ENCODE measurements around the gene ATP13A5. TPM values are rescaled to one million over a fixed set of nuclear protein-coding genes. Genes with fewer than 3 reads are reported as not detected.

The ATP13A5 gene
- total RNA-seq, 1 donor = not detected

DNA sequence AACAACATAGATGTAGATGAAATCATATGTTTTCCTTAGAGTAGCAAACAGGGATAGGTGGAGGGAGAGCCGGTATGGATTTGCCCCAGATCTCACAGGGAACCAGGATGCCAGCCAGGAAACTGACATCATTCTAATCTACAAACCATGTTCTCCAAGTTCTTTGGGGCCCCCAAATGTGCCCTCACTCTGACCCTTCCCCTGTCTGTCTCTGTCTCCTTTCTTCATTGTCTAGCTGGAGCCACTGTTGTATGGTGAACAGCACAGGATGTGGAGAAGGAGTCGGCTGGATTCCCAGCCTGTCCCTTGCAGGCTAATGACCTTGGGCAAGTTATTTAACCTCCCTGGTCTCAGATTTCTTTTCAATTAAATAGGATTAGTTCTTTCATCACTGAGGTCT lies 962 bp downstream of the ATP13A5 start:
- Histone ChIP-seq H4K20me1 (ENCODE audit: insufficient read depth, low read length) (no peaks in the 10 kb centered on the region), H3K4me2 (ENCODE audit: insufficient read depth, low read length) (no peak overlapping the region), H3K79me2 (ENCODE audit: insufficient read depth, low read length) (no peaks in the 10 kb centered on the region), H2AFZ (ENCODE audit: low read length) (no peak overlapping the region), H3K9me3 (ENCODE audit: low read depth, low read length) (no peaks in the 10 kb centered on the region), H3K36me3 (ENCODE audit: insufficient read depth, low read length) (no peaks in the 10 kb centered on the region), H3K4me1 (ENCODE audit: insufficient read depth, low read length) (no peaks in the 10 kb centered on the region), H3K27ac (ENCODE audit: low read depth, low read length) (no peak overlapping the region), H3K4me3 (ENCODE audit: insufficient read depth, low read length) (no peak overlapping the region), H3K27me3 (ENCODE audit: insufficient read depth, low read length) (no peaks in the 10 kb centered on the region)
- TF ChIP-seq, protein P1, sequence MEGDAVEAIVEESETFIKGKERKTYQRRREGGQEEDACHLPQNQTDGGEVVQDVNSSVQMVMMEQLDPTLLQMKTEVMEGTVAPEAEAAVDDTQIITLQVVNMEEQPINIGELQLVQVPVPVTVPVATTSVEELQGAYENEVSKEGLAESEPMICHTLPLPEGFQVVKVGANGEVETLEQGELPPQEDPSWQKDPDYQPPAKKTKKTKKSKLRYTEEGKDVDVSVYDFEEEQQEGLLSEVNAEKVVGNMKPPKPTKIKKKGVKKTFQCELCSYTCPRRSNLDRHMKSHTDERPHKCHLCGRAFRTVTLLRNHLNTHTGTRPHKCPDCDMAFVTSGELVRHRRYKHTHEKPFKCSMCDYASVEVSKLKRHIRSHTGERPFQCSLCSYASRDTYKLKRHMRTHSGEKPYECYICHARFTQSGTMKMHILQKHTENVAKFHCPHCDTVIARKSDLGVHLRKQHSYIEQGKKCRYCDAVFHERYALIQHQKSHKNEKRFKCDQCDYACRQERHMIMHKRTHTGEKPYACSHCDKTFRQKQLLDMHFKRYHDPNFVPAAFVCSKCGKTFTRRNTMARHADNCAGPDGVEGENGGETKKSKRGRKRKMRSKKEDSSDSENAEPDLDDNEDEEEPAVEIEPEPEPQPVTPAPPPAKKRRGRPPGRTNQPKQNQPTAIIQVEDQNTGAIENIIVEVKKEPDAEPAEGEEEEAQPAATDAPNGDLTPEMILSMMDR (IDR thresholded peaks at IDR 0.05; ENCODE audit: extremely low read depth, low read depth, low read length) = no peak
- DNase-seq (ENCODE audit: insufficient read length, low spot score, missing footprints) = no peak

GRCh38 chr3:193375614-193376013 lies 2.9 kb downstream of the ATP13A5 start:
- no peaks in the 10 kb centered on the region for H3K27me3 ChIP-seq (ENCODE audit: insufficient read depth, low read length)
- no peaks in the 10 kb centered on the region for H3K79me2 ChIP-seq (ENCODE audit: insufficient read depth, low read length)
- no peaks in the 10 kb centered on the region for H4K20me1 ChIP-seq (ENCODE audit: insufficient read depth, low read length)
- no peak overlapping the region for H3K4me2 ChIP-seq (ENCODE audit: insufficient read depth, low read length)
- no peak overlapping the region for H3K4me3 ChIP-seq (ENCODE audit: insufficient read depth, low read length)
- no peak overlapping the region for H3K27ac ChIP-seq (ENCODE audit: low read depth, low read length)
- no peaks in the 10 kb centered on the region for H3K36me3 ChIP-seq (ENCODE audit: insufficient read depth, low read length)
- H3K4me1 ChIP-seq (ENCODE audit: insufficient read depth, low read length) = no peaks in the 10 kb centered on the region
- H3K9me3 ChIP-seq (ENCODE audit: low read depth, low read length) = no peaks in the 10 kb centered on the region
- H2AFZ ChIP-seq (ENCODE audit: low read length) = no peak overlapping the region
- no peak for DNase-seq (ENCODE audit: insufficient read length, low spot score, missing footprints)
- TF ChIP-seq, protein P1 (IDR thresholded peaks at IDR 0.05; ENCODE audit: extremely low read depth, low read depth, low read length) = no peak

DNA sequence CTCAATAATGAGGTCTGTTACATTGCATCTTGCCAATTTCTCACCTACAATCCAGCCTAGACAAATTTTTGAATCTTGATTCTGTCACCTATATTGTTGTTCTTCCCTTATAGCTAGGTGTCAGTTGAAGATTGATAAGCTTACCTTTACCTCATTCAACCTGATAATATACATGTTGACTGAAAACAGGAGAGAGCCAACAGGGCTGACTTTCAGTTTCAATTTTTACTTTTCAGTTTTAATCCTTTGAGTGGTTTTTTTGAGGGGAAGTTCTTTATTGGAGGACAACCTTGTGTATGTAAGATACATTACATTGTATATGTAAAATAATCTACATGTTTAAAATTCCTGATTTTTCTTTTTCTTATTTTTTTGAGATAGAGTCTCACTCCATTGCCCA lies 5.8 kb downstream of the ATP13A5 start:
- DNase-seq (ENCODE audit: insufficient read length, low spot score, missing footprints) = no peak

DNA sequence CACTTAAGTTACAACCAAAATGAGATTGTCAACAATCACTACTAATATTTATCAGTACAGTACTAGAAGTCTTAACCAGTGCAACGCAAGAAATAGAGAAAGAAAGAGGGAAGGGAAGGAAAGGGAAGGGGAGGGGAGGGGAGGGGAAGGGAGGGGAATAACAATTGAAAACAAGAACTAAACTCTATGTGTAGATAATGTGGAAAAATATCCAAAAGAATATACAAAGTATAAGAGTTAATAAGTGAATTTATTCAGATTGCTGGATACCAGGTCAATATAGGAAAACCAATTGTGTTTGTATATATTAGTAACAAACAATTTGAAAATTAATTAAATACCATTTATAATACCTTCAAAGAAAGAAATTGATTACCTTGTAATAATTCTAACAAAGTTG lies 10.7 kb downstream of the ATP13A5 start:
- no peak for DNase-seq (ENCODE audit: insufficient read length, low spot score, missing footprints)
- Histone ChIP-seq H3K9me3 (ENCODE audit: low read depth, low read length) (no peaks in the 10 kb centered on the region), H4K20me1 (ENCODE audit: insufficient read depth, low read length) (no peaks in the 10 kb centered on the region), H3K4me1 (ENCODE audit: insufficient read depth, low read length) (no peaks in the 10 kb centered on the region), H2AFZ (ENCODE audit: low read length) (no peak overlapping the region), H3K4me3 (ENCODE audit: insufficient read depth, low read length) (no peak overlapping the region), H3K27me3 (ENCODE audit: insufficient read depth, low read length) (no peaks in the 10 kb centered on the region), H3K79me2 (ENCODE audit: insufficient read depth, low read length) (no peaks in the 10 kb centered on the region), H3K36me3 (ENCODE audit: insufficient read depth, low read length) (no peaks in the 10 kb centered on the region), H3K4me2 (ENCODE audit: insufficient read depth, low read length) (no peak overlapping the region), H3K27ac (ENCODE audit: low read depth, low read length) (no peak overlapping the region)
- TF ChIP-seq, protein P1 (IDR thresholded peaks at IDR 0.05; ENCODE audit: extremely low read depth, low read depth, low read length) = no peak

More for the DNA sequence above, 5.8 kb downstream of the ATP13A5 start:
- no peaks in the 10 kb centered on the region for H3K27me3 ChIP-seq (ENCODE audit: insufficient read depth, low read length)
- no peaks in the 10 kb centered on the region for H3K9me3 ChIP-seq (ENCODE audit: low read depth, low read length)
- H2AFZ ChIP-seq (ENCODE audit: low read length) = no peak overlapping the region
- H3K4me1 ChIP-seq (ENCODE audit: insufficient read depth, low read length) = no peaks in the 10 kb centered on the region
- no peak overlapping the region for H3K4me3 ChIP-seq (ENCODE audit: insufficient read depth, low read length)
- H3K36me3 ChIP-seq (ENCODE audit: insufficient read depth, low read length) = no peaks in the 10 kb centered on the region
- no peaks in the 10 kb centered on the region for H3K79me2 ChIP-seq (ENCODE audit: insufficient read depth, low read length)
- TF ChIP-seq, protein P1 (IDR thresholded peaks at IDR 0.05; ENCODE audit: extremely low read depth, low read depth, low read length) = no peak
- no peak overlapping the region for H3K4me2 ChIP-seq (ENCODE audit: insufficient read depth, low read length)
- H3K27ac ChIP-seq (ENCODE audit: low read depth, low read length) = no peak overlapping the region
- no peaks in the 10 kb centered on the region for H4K20me1 ChIP-seq (ENCODE audit: insufficient read depth, low read length)

All from osteoblast (primary cell).